Endothelial cell (in vitro differentiated cells): ENCODE measurements around the gene THSD4. TPM values are rescaled to one million over a fixed set of nuclear protein-coding genes. Genes with fewer than 3 reads are reported as not detected.

Experiments used
- DNase-seq: peaks from one replicate; pipeline ENCODE4 v3.0.0; 2021; ENCODE audit warnings: low spot score
- H3K27ac Mint-ChIP-seq: one replicate; pipeline ENCODE4 v1.8.0; 2021; ENCODE audit warnings: mixed read lengths, inconsistent platforms; ENCODE audit not compliant: unreplicated experiment
- H3K27me3 Mint-ChIP-seq: one replicate; pipeline ENCODE4 v1.8.0; 2021; ENCODE audit warnings: mild to moderate bottlenecking, moderate library complexity, mixed read lengths, inconsistent platforms; ENCODE audit not compliant: unreplicated experiment
- H3K36me3 Mint-ChIP-seq: one replicate; pipeline ENCODE4 v1.8.0; 2021; ENCODE audit warnings: mild to moderate bottlenecking, low read depth, mixed read lengths, inconsistent platforms; ENCODE audit not compliant: unreplicated experiment
- H3K4me1 Mint-ChIP-seq: one replicate; pipeline ENCODE4 v1.8.0; 2021; ENCODE audit warnings: mild to moderate bottlenecking, mixed read lengths, inconsistent platforms; ENCODE audit not compliant: unreplicated experiment
- H3K4me3 Mint-ChIP-seq: one replicate; pipeline ENCODE4 v1.8.0; 2021; ENCODE audit warnings: mild to moderate bottlenecking, mixed read lengths, inconsistent platforms; ENCODE audit not compliant: unreplicated experiment
- H3K9me3 Mint-ChIP-seq: one replicate; pipeline ENCODE4 v1.8.0; 2021; ENCODE audit warnings: mixed read lengths, inconsistent platforms; ENCODE audit not compliant: unreplicated experiment
- total RNA-seq: library from RNA; stranded (reverse); fragmentation: NEBNext Ultra II Directional; extraction: Animal tissue kit (Norgen Biotek cat#: 25700); gene quantifications from one replicate; pipeline ENCODE4 v1.2.1, GENCODE V29; 2021; ENCODE audit not compliant: unreplicated experiment
- TF ChIP-seq, protein P1 (sequence below): fragments of 200-600 bp; sonication (generic); IDR thresholded peaks from one replicate; pipeline ENCODE4 v1.5.0; 2021; ENCODE audit warnings: antibody characterized with exemption; ENCODE audit not compliant: unreplicated experiment

The THSD4 gene
- total RNA-seq, 1 donor from 2014 or later = 0.92 TPM

DNA sequence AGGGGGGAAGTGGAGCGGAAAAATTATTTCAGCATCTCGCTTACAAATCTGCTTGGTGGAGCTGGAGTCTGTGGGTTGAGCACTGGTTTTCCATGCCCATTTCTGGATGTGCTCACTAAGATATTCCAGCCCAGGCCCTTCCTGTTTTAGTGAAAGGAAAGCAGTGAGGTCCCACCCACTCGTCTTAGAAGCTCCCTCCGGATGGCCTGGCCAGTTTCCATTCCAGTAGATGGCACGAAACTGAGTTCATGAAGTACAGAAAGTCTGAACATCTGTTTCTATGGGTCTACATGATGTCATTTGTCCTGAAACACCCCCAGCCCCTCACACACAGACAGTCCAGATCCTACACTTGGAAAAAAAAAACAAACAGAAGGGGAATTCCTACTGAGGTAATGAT, 31.9 kb upstream of the THSD4 start:
- TF ChIP-seq, protein P1, sequence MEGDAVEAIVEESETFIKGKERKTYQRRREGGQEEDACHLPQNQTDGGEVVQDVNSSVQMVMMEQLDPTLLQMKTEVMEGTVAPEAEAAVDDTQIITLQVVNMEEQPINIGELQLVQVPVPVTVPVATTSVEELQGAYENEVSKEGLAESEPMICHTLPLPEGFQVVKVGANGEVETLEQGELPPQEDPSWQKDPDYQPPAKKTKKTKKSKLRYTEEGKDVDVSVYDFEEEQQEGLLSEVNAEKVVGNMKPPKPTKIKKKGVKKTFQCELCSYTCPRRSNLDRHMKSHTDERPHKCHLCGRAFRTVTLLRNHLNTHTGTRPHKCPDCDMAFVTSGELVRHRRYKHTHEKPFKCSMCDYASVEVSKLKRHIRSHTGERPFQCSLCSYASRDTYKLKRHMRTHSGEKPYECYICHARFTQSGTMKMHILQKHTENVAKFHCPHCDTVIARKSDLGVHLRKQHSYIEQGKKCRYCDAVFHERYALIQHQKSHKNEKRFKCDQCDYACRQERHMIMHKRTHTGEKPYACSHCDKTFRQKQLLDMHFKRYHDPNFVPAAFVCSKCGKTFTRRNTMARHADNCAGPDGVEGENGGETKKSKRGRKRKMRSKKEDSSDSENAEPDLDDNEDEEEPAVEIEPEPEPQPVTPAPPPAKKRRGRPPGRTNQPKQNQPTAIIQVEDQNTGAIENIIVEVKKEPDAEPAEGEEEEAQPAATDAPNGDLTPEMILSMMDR = no peak
- no peak for DNase-seq
- Mint-ChIP-seq H3K9me3 (no peaks in the 10 kb centered on the region), H3K27ac (no peak overlapping the region), H3K4me3 (no peak overlapping the region), H3K4me1 (no peaks in the 10 kb centered on the region), H3K27me3 (peaks cover 2% of the 10 kb centered on the region), H3K36me3 (no peaks in the 10 kb centered on the region)

DNA sequence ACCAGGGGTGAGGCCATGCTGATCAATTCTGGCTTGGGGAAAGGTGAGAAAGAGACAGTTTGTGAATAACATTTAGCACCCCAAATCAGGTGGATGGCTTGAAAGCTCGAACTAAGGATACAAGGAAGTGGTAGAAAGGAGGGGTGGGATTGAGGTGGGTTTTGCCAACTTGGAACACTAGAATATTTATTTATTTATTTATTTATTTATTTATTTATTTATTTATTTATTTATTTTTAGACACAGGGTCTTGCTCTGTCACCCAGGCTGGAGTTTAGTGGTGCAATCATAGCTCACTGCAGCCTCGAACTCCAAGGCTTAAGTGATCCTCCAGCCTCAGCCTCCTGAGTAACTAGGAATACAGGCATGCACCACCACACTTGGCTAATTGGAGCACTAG, 31.0 kb upstream of the THSD4 start:
- no peaks in the 10 kb centered on the region for H3K36me3 Mint-ChIP-seq
- H3K27me3 Mint-ChIP-seq = peaks cover 2% of the 10 kb centered on the region
- TF ChIP-seq, protein P1 = no peak
- H3K27ac Mint-ChIP-seq = no peak overlapping the region
- H3K9me3 Mint-ChIP-seq = no peaks in the 10 kb centered on the region
- no peaks in the 10 kb centered on the region for H3K4me1 Mint-ChIP-seq
- no peak for DNase-seq
- no peak overlapping the region for H3K4me3 Mint-ChIP-seq

DNA sequence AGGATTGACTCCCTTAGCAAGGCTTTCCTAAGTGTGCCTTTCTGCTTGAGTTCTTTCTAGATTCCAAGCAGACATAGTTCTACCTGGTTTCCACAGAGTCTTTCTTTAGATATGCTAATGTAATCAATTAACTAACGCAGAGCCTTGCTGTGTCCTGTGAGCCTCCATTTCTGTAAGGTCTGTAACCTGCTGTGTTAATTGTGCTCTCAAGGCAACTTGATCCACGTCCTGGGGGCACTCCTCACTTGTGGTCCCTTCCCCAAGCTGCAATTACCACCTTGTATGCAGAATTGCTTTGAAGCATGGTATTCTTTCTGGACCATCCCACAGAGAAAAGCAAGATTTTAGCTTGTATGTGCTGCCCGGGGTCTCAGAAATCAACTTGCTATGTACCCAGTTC, 29.5 kb upstream of the THSD4 start:
- no peaks in the 10 kb centered on the region for H3K9me3 Mint-ChIP-seq
- DNase-seq = no peak
- no peaks in the 10 kb centered on the region for H3K36me3 Mint-ChIP-seq
- H3K4me3 Mint-ChIP-seq = no peak overlapping the region
- H3K27me3 Mint-ChIP-seq = peaks cover 2% of the 10 kb centered on the region
- TF ChIP-seq, protein P1 = no peak
- no peak overlapping the region for H3K27ac Mint-ChIP-seq
- no peaks in the 10 kb centered on the region for H3K4me1 Mint-ChIP-seq

DNA sequence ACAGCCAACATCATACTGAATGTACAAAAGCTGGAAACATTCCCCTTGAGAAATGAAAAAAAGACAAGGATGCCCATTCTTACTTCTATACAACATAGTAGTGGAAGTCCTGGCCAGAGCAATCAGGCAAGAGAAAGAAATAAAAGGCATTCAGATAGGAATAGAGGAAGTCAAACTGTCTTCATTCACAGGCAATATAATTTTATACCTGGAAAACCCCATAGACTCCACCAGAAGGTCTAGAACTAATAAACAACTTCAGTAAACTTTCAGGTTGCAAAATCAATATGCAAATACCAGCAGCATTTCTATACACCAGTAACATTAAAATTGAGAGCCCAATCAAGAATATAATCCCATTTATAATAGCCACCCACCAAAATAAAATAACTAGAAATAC, 27.1 kb upstream of the THSD4 start:
- no peak overlapping the region for H3K4me3 Mint-ChIP-seq
- no peaks in the 10 kb centered on the region for H3K27me3 Mint-ChIP-seq
- H3K27ac Mint-ChIP-seq = no peak overlapping the region
- no peaks in the 10 kb centered on the region for H3K4me1 Mint-ChIP-seq
- DNase-seq = no peak
- TF ChIP-seq, protein P1 = no peak
- no peaks in the 10 kb centered on the region for H3K36me3 Mint-ChIP-seq
- H3K9me3 Mint-ChIP-seq = no peaks in the 10 kb centered on the region

DNA sequence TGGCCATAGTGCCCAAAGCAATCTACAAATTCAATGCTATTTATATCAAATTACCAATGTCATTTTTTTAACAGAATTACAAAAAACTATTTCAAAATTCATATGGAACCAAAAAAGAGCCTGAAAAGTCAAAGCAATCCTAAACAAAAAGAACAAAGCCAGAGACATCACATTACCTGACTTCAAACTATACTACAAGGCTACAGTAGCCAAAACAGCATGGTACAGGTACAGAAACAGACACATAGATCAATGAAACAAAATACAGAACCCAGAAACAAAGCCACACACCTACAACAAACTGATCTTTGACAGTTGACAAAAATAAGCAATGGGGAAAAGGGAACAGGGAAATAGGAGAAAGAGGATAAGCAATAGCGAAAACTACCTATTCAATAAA, 26.6 kb upstream of the THSD4 start:
- Mint-ChIP-seq H3K27me3 (no peaks in the 10 kb centered on the region), H3K4me3 (no peak overlapping the region), H3K27ac (no peak overlapping the region), H3K9me3 (no peaks in the 10 kb centered on the region), H3K36me3 (no peaks in the 10 kb centered on the region), H3K4me1 (no peaks in the 10 kb centered on the region)
- TF ChIP-seq, protein P1 = no peak
- DNase-seq = no peak
